ENCODE results near the gene ANKRD29. TPM values are rescaled to one million over a fixed set of nuclear protein-coding genes. Genes with fewer than 3 reads are reported as not detected.

Gene ANKRD29
- total RNA-seq, 1 experiment from 2014 or later: 8.2 TPM

DNA sequence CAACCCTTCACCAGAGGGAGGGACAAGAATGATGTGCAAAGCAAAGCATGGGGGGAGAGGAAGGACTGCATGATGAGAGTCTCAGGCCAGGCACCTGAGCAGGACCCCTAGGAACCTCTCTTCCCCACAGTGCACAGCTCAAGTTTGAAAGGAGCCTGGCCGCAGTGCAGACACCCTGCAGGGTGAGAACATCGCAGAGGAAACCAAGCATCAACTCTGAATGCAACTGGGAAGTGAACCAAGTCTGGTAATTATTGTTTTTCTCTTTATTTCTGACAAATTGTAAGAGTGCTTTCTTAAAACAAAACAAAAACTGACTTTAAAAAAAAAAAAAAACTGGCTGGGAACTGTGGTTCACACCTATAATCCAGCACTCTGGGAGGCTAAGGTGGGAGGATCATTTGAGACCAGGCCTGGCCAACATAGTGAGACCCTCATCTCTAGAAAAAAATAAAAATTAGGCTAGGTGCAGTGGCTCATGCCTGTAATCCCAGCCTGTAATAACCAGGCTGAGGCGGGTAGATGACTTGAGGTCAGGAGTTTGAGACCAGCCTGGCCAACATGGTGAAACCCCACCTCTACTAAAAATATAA lies 91.7 kb downstream of the ANKRD29 start:
- POLR2A ChIA-PET: no interaction called here
- H3K4me1 Mint-ChIP-seq (ENCODE audit: low read depth, unreplicated experiment): no peaks in the 10 kb centered on the region
- no TSS peak for BruUV-seq (replicated peaks)

DNA sequence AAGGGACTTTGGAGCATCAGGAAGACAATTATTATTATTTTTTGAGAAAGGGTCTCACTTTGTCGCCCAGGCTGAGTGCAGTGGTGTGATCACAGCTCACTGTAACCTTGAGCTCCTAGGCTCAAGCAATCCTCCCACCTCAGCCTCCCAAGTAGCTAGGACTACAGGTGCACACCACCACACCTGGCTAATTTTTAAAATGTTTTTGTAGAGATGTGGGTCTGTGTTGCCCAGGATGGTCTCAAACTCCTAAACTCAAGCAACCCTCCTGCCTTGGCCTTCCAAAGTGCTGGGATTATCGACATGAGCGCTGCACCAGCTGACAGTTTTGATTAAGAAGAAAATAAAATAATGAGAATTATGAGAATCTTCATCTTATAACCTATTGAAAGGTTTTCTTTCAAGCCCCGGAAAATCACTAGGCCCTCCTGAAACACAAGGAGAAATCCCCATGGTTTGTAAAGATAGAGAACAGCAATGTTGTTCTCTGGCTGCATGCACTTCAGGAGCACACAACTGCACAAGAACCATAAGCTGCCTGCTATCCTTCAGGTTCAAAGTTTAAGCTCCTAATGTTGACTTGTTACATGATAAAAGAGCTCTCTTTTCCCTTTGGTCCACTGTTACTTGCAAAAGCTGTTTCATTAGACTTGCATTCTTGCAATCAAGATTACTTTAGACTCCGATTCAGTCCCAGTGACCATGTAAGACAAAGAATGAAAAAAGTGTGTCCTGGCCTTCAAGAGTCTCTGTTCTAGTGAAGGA lies 93.2 kb downstream of the ANKRD29 start:
- H3K27ac Mint-ChIP-seq (ENCODE audit: unreplicated experiment): no peak overlapping the region
- H3K27me3 ChIP-seq (replicated peaks; ENCODE audit: control insufficient read depth, insufficient read depth, low read length): no peaks in the 10 kb centered on the region
- H3K36me3 Mint-ChIP-seq (ENCODE audit: insufficient read depth, unreplicated experiment): peaks cover 39% of the 10 kb centered on the region
- intact Hi-C loops (cut with micrococcal nuclease; ENCODE audit: unreplicated experiment): no loop called here
- ChIA-PET CTCF (interaction anchor here (0.5 to 1.0 kb wide), 2 partner anchors 37 to 53 kb away, joined by 4 read pairs; no protein-coding TSS in a partner anchor), POLR2A (no interaction called here)
- no peaks in the 10 kb centered on the region for H3K36me3 ChIP-seq (ENCODE audit: control insufficient read depth, insufficient read depth, low read length)
- no peak overlapping the region for H3K4me3 Mint-ChIP-seq (ENCODE audit: unreplicated experiment)
- H3K27me3 Mint-ChIP-seq (ENCODE audit: insufficient read depth, unreplicated experiment): no peaks in the 10 kb centered on the region
- H3K4me3 ChIP-seq (ENCODE audit: low read depth, low read length): no peak overlapping the region
- H3K9me3 ChIP-seq: no peaks in the 10 kb centered on the region
- H3K4me1 Mint-ChIP-seq (ENCODE audit: low read depth, unreplicated experiment): no peaks in the 10 kb centered on the region
- no peaks in the 10 kb centered on the region for H3K9me3 Mint-ChIP-seq (ENCODE audit: unreplicated experiment)
- TF ChIP-seq, protein P1, sequence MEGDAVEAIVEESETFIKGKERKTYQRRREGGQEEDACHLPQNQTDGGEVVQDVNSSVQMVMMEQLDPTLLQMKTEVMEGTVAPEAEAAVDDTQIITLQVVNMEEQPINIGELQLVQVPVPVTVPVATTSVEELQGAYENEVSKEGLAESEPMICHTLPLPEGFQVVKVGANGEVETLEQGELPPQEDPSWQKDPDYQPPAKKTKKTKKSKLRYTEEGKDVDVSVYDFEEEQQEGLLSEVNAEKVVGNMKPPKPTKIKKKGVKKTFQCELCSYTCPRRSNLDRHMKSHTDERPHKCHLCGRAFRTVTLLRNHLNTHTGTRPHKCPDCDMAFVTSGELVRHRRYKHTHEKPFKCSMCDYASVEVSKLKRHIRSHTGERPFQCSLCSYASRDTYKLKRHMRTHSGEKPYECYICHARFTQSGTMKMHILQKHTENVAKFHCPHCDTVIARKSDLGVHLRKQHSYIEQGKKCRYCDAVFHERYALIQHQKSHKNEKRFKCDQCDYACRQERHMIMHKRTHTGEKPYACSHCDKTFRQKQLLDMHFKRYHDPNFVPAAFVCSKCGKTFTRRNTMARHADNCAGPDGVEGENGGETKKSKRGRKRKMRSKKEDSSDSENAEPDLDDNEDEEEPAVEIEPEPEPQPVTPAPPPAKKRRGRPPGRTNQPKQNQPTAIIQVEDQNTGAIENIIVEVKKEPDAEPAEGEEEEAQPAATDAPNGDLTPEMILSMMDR (IDR thresholded peaks at IDR 0.05; ENCODE audit: insufficient read depth in 1 of 2, low read depth in 1 of 2, low read length in 1 of 2, severe bottlenecking in 1 of 2, unreplicated experiment in 1 of 2): no peak
- H3K4me1 ChIP-seq: peaks cover 15% of the 10 kb centered on the region
- no peak for DNase-seq
- no TSS peak for BruUV-seq (replicated peaks)

More for the DNA sequence above, 91.7 kb downstream of the ANKRD29 start:
- no peak overlapping the region for H3K4me3 ChIP-seq (ENCODE audit: low read depth, low read length)
- no peak overlapping the region for H3K4me3 Mint-ChIP-seq (ENCODE audit: unreplicated experiment)
- H3K27me3 Mint-ChIP-seq (ENCODE audit: insufficient read depth, unreplicated experiment): no peaks in the 10 kb centered on the region
- H3K9me3 Mint-ChIP-seq (ENCODE audit: unreplicated experiment): no peaks in the 10 kb centered on the region
- no peaks in the 10 kb centered on the region for H3K27me3 ChIP-seq (replicated peaks; ENCODE audit: control insufficient read depth, insufficient read depth, low read length)
- intact Hi-C loops (cut with micrococcal nuclease; ENCODE audit: unreplicated experiment): no loop called here
- CTCF ChIA-PET: interaction anchor here (0.9 kb wide), 1 partner anchor 58 kb away, joined by 4 read pairs; no protein-coding TSS in a partner anchor
- peaks cover 15% of the 10 kb centered on the region for H3K4me1 ChIP-seq
- no peaks in the 10 kb centered on the region for H3K9me3 ChIP-seq
- no peak overlapping the region for H3K27ac Mint-ChIP-seq (ENCODE audit: unreplicated experiment)
- peaks cover 31% of the 10 kb centered on the region for H3K36me3 Mint-ChIP-seq (ENCODE audit: insufficient read depth, unreplicated experiment)
- H3K36me3 ChIP-seq (ENCODE audit: control insufficient read depth, insufficient read depth, low read length): no peaks in the 10 kb centered on the region
- no peak for DNase-seq
- TF ChIP-seq, protein P1 (IDR thresholded peaks at IDR 0.05; ENCODE audit: insufficient read depth in 1 of 2, low read depth in 1 of 2, low read length in 1 of 2, severe bottlenecking in 1 of 2, unreplicated experiment in 1 of 2): no peak

DNA sequence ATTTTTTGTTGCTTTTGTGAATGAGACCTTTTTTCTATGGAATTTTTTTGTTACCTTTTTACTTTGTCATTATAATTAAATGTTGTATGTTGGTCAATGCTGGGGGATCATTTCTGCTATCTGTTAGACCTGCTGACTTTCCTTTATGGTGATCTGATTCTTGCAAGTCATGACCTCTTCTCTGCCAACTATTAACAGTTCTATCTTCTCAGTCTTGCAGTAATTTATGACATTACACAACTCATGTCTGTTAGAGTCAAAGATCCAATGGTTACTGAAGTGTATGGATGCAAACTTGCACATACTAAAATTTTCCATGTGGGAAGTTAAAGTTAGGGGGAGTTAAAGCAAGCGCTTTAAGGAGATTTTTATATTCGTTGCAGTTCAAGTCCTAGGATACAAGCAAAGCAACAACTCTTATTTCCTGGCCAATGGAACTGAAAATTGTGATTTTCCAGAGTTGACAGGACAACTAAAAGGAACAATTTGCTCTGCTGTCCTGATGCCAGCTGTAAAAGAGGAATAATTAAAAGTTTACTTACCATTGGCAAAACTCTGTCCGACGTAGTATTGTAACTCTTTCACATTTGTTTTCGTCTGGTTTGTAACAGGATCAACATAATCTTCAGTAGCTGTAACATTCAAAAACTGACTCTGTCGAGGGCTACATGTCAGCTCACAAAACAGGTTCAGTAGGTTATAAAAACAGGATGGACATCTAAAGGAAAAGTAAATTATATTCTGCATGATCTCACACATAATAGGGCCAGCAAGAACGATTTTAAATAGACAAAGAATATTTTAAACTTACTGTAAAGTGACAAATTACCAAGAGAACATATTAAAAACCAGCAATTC lies 94.2 kb downstream of the ANKRD29 start:
- BruUV-seq (replicated peaks): no TSS peak
- Histone ChIP-seq H3K27me3 (replicated peaks; ENCODE audit: control insufficient read depth, insufficient read depth, low read length) (no peaks in the 10 kb centered on the region), H3K36me3 (ENCODE audit: control insufficient read depth, insufficient read depth, low read length) (no peaks in the 10 kb centered on the region), H3K4me3 (ENCODE audit: low read depth, low read length) (no peak overlapping the region), H3K4me1 (peaks cover 15% of the 10 kb centered on the region), H3K9me3 (no peaks in the 10 kb centered on the region)
- H3K4me1 Mint-ChIP-seq (ENCODE audit: low read depth, unreplicated experiment): no peaks in the 10 kb centered on the region
- no peak overlapping the region for H3K4me3 Mint-ChIP-seq (ENCODE audit: unreplicated experiment)
- DNase-seq: no peak
- no peaks in the 10 kb centered on the region for H3K9me3 Mint-ChIP-seq (ENCODE audit: unreplicated experiment)
- POLR2A ChIA-PET: no interaction called here
- peaks cover 39% of the 10 kb centered on the region for H3K36me3 Mint-ChIP-seq (ENCODE audit: insufficient read depth, unreplicated experiment)
- TF ChIP-seq, protein P1 (IDR thresholded peaks at IDR 0.05; ENCODE audit: insufficient read depth in 1 of 2, low read depth in 1 of 2, low read length in 1 of 2, severe bottlenecking in 1 of 2, unreplicated experiment in 1 of 2): no peak
- CTCF ChIA-PET: no interaction called here
- H3K27me3 Mint-ChIP-seq (ENCODE audit: insufficient read depth, unreplicated experiment): no peaks in the 10 kb centered on the region
- intact Hi-C loops (cut with micrococcal nuclease; ENCODE audit: unreplicated experiment): no loop called here
- H3K27ac Mint-ChIP-seq (ENCODE audit: unreplicated experiment): no peak overlapping the region

Data from Caco-2 (cell line).